ENCODE data around the gene TRIM5.

DNA sequence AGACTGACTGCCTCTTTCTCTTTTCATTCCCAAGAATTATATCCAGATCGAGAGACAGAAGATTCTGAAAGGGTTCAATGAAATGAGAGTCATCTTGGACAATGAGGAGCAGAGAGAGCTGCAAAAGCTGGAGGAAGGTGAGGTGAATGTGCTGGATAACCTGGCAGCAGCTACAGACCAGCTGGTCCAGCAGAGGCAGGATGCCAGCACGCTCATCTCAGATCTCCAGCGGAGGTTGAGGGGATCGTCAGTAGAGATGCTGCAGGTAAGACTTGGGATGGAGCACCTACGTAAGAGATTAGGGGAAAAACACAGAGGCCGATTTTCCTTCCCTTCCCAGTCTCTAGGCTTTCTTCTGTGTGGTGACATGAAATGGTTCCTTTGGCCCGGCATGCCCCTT, 13.4 kb upstream of the TRIM5 start:
- TF ChIP-seq, protein P1, sequence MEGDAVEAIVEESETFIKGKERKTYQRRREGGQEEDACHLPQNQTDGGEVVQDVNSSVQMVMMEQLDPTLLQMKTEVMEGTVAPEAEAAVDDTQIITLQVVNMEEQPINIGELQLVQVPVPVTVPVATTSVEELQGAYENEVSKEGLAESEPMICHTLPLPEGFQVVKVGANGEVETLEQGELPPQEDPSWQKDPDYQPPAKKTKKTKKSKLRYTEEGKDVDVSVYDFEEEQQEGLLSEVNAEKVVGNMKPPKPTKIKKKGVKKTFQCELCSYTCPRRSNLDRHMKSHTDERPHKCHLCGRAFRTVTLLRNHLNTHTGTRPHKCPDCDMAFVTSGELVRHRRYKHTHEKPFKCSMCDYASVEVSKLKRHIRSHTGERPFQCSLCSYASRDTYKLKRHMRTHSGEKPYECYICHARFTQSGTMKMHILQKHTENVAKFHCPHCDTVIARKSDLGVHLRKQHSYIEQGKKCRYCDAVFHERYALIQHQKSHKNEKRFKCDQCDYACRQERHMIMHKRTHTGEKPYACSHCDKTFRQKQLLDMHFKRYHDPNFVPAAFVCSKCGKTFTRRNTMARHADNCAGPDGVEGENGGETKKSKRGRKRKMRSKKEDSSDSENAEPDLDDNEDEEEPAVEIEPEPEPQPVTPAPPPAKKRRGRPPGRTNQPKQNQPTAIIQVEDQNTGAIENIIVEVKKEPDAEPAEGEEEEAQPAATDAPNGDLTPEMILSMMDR (IDR thresholded peaks at IDR 0.05; ENCODE audit: poor library complexity), result no peak
- TF ChIP-seq EZH2 (IDR thresholded peaks at IDR 0.05; ENCODE audit: borderline replicate concordance), result no peak
